Stimulated activated CD8-positive, alpha-beta memory T cell treated with anti-CD3 and anti-CD28 coated beads, Interleukin-15, amount 100 ng/mL, for 24 hours (primary cell): ENCODE results near the gene CFAP77.
"Not testable (repeated sequence)": the region's sequence is repeated elsewhere in the genome, so short reads cannot be mapped to it uniquely, and the experiment has no call there.

ENCODE experiments used
- DNase-seq: peaks from one replicate; pipeline ENCODE4 v3.0.0-alpha.2; 2020; ENCODE audit warnings: low read depth

Gene CFAP77

DNA sequence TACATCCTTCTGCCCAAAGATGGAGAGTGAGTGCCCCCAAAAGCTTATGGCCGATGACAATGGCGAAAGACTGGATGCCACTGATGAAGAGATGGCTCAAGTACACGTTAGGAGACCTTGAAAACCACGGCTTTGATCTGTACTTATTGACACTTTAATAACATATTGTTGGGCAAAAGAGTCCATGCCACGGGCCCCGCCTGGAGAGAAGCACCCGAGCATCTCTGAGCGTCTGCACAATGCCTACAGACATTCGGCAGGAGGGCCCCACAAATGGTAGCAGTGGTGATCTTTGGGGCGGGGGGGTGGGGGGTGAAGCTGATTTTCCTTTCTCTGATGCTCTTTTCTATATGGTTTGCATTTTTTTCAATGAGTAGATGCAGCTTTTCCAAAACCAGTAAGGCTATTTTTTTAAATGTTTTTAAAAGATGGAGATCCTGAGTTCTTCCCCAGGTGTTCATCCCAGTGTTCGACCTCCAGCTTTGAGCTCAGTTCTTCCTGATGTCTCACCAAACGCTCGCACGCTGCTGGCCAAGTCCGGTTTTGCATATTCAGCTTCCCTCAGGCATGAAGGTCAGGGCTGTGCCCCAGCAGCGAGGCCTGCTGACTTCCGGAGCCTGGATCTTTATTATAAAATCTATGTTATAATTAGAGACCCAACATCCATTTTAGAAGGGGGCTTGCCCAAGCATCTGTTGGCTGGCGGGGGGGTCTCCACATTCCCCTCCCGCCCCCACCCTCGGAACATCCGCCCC, 138.1 kb downstream of the CFAP77 start:
- no peak for DNase-seq

DNA sequence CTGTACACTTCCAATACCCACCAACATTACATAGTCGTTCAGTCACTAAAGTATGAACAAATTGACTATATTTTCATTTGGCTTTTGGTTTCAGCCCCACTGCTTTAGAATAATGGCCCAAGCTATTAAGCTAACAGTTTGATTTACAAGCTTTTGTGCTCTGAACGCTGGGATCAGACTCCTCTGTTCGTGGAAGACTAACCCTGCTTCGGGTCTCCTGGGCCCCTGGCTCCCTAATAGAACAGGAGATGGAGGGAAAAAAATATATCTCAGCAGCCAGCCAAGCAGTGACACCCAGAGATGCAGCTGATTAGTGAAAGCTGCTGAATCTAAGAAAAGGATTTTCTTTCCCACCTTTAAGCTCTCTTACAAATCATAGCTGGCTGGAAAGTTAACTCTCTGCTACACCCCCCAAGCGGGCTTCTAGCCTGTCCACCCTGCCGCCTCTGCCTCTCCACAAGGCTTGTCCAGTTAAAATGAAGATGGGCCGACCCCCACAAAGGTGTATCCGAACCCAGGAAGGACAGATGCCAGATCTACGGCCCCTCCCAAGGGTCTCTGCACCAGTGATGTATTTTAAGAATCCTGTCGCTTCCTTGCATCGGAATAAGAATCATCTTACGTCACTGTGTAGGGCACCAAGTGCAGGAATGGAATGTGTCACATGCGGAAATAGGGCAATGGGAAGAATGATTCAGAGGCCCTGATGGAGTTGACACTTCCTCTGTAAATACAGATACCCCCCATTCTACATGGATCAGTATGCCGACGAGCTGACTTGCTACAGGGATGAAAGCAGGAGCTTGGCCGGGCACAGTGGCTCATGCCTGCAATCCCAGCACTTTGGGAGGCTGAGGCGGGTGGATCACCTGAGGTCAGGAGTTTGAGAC, 139.0 kb downstream of the CFAP77 start:
- no peak for DNase-seq

DNA sequence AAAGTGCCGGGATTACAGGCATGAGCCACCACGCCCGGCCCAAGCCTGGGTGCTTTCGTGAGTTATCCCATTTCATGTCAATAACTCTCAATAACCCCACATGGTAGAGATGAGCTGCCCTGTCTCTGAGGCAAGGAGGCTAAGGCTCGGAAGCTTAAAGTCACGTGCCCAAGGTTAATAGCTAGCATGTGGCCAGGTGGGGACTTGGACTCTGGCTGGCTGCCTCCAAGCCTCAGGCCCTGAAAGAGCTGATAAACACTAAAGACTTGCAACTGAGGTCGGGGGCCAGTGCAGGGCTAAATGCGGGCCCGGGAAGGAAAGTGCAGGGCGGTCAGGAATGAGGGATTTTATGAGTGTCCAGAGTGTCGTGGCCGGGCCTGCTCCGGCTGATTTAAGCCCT, 141.5 kb downstream of the CFAP77 start:
- no peak for DNase-seq

DNA sequence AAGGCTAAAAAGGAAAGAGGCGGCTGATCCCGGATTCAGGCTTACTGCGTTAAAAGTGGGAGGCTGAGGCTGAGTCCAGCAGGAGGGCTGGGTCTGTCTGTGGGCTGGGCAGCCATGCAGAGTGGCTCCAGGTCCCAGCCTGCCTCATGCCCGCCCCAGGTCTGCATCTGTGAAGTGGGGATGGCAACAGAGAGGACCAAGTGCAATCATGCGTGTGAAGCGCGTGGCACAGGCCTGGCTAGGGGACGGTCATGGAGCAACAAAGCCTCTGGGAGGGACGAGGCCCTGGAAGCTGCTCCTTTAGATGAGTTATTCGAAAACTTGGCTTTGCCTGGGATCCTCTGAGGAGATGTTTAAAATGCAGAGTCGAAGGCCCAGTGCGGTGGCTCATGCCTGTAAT, 142.0 kb downstream of the CFAP77 start:
- DNase-seq, result no peak

DNA sequence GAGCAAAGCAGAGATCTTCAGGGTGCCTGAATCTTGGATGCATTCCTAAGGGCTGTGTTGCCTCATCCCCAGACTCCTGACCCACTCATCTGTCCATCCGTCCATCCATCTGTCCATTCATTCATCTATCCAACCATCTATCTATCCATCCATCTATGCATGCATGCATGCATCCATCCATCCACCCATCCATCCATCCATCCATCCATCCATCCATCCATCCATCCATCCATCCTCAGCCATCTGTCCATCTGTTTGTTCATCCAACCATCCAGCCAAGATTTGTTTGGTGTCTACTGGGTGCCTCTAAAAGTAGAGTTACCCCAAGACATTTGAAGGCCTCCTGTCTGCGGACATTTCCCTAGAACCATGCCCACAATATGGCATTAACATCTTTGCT, 144.7 kb downstream of the CFAP77 start:
- DNase-seq, result no peak

DNA sequence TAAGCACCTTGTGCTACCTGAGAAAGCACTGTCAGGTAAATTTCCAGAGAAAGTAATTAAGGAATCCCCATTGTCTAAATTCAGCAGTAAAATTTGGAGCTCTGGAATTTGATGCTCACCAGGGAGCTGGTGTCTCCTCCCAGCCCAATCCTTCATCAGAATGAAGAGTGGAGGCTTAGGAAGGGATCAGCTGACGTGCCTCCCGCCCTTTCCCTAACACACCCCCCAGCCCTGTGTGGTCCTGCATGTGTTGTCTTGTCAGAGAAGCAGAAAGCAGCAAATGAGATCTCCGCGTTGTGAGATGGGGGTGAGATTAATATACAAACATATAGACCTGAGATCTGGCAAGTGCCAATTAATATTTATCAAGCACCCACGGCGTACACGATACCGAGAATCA, 145.5 kb downstream of the CFAP77 start:
- DNase-seq, result no peak

DNA sequence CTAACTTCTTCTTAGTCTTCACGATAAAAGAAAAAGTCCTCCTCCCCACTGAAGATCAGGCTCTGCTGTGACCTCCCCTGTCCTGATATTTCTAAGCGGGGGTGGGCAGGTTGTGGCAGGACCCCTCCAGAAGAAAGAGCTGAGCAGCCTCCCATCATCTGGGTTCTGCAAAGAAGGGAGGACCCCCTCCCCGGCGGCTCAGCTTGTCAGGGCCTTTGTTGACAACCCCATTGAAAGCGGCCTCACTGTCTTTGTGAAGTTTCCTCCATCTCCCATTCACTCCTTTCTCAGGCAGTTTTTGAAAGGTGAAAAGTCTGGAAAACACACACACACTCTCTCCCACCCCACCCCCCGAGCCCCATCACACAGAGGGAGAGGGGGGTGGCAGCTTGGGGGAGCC, 146.2 kb downstream of the CFAP77 start:
- no peak for DNase-seq

DNA sequence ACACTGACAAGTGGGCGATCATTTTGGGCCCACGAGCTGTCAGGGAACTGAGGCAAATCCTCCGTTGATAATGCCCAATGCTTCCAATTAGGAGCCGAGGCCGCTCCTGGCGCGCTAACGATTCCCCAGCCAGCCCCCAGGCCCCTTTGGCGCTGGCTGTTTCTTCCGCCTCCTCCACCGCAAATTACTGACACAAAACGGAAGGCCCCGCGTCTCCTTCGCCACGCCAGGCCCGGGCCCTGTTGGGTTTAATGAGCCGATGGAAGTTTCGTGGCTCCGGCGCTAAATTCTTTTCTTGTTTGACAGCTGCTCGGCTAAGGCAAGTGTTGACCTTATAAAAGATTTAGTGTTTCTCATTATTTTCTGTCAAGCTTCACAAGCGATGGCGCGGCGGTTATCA, 146.7 kb downstream of the CFAP77 start:
- no peak for DNase-seq

DNA sequence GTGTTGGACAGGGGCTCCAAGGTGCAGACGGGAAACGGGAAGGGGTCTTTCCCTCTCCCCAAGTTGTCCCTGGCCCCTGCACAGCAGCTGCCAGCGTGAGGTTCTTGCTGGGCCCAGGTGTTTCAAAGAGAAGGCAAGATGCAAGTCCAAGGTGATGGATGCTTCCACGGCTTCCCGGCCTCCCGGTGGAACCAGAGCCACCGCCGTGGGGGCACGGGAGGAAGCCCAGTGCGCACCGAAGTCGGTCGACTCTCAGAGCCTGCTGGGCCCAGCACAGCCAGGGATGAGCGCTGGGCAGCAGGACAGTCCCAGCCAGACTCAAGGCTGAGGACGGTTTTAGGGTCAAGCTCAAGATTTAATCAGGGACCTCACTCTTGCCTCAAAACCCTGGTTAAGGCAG, 147.1 kb downstream of the CFAP77 start:
- no peak for DNase-seq

DNA sequence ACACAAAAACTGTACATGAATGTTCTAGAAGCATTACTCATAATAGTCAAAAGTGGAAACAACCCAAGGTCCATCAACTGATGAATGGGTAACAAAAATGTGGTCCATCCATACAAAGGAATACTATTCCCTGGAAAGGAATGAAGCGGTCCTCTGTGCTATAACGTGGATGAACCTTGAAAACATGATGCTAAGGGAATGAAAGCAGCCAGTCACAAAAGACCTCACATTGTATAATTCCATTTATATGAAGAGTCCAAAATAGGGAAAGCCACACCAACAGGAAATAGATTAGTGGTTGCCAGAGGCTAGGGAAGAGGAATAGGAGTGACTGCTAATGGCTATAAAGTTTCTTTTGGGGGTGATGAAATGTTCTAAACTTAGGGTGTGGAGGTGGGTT, 149.7 kb downstream of the CFAP77 start:
- DNase-seq, result no peak

DNA sequence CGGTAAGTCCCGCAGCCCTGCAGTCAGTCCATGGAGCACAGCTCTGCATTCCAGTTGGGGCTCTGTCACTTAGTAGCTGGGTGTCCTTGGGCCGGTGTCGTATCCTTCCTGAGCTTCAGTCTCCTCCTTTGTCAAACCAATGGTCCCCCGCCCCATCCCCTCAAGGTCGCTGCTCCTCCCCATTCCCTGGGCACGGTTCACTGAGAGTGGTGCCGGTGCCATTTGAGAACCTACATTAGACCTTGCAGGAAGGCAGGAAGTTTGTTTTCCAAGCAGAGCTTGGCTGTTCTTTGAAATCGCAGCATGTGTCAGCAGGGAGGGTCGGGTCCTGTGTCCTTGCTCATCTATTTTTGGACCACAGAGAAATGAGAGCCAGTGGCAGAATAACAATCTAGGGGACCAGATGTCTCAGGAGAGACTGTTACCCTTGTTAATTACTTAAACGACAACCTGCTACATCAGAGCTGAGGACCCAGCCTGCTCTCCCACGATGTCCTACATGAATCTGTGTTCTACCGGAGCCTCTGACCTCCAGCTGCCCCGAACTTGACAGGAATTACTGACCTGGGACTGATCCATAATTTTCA, 150.7 kb downstream of the CFAP77 start:
- no peak for DNase-seq

DNA sequence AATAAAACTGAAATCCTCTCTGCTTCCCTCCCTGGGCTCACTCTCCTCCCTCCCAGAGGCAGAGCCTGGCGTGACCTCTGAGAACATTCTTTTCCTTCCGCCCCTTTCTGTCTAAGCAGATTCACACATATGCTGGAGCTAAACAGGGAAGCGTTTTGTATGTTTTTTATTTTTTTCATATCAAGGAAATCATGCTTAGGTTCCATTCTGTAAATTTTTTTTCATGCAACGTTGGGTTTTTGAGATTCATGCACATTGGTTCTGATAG, 152.2 kb downstream of the CFAP77 start:
- no peak for DNase-seq

DNA sequence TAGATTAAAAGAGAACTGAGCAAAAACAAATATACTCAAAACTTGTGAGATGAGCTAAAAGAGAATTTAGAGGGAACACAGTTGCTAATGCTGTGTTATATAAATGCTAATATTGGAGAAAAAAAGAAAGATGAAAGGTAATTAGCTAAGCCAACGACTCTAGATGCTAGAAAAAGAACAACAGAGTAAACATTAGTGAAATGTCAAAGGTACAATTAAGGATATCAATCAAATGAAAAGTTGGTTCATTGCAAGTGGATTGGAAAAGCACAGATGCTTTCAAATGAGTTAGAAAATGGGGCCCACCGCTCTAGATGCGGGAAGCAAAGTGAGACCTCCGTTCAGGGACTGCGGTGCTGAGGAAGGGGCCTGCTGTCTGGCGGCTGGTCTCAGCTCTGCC, 154.5 kb downstream of the CFAP77 start:
- no peak for DNase-seq

DNA sequence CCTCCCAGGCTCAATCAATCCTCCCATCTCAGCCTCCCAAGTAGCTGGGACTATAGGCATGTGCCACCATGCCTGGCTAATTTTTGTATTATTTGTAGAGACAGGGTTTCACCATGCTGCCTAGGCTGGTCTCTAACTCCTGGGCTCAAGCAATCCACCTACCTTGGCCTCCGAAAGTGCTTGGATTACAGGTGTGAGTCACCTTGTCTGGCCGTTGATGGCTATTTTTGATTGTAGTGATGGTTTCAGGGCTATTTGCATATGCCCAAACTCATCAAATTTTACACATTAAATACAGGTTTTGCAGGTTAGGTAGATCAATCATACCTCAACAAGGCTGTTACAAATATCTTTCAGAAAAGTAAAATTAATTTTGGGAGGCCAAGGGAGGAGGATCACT, 158.8 kb downstream of the CFAP77 start:
- DNase-seq, result not testable (repeated sequence)

DNA sequence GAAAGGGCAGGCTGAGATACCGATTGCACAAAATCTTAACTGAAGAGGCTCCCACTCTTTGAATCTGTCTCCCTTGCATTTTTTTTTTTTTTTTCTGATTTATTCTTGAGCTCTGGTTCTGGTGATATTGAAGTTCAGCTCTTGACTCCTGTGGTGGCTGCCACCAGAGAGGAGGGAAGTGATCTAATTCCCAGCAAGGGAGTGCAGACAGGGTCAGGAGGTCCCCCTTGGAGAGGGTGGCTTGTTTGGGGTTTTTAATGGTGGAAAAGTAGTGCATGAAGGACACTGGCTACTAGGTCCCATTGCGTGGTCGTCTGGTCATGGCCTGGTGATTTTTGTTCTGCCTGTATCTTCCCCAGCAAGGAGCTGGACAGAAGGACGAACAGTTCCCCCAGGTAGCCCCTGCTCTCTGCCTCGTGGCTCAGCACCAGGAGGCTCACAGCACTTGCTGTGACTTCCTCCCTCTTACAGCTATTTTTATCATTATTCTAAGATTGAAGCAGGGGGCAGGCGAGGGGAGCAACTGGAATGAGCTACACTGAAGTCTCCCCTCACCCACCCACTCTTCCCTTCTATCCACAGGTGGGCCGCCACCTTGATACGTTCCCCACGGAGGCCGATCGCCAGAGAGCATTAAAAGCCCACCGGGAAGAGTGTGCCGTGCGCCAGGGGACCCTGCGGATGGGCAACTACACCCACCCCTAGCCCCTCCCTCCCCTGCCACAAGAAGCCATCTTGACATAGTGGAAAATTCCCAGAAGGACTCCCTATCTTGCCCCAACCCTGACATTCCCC, 162.0 kb downstream of the CFAP77 start:
- no peak for DNase-seq

DNA sequence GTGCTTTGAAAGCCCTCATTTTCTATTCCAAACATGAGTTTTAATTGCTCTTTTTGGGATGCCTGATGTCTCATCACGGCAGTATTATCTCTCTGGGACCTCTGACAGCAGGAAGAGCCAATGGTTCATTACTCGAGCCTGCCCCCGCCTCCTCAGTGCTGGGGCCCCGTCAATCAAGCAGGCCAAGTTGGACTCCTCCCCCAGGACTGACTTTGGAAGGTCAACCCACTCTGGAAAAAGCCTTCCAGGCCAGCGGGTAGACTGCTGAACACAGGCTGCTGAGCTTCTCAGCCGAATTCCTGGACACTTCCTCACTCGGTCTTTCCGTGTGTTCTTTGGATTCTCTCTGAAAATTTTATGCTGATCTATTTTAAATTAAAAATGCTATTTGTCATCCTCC, 162.9 kb downstream of the CFAP77 start:
- DNase-seq, result no peak

DNA sequence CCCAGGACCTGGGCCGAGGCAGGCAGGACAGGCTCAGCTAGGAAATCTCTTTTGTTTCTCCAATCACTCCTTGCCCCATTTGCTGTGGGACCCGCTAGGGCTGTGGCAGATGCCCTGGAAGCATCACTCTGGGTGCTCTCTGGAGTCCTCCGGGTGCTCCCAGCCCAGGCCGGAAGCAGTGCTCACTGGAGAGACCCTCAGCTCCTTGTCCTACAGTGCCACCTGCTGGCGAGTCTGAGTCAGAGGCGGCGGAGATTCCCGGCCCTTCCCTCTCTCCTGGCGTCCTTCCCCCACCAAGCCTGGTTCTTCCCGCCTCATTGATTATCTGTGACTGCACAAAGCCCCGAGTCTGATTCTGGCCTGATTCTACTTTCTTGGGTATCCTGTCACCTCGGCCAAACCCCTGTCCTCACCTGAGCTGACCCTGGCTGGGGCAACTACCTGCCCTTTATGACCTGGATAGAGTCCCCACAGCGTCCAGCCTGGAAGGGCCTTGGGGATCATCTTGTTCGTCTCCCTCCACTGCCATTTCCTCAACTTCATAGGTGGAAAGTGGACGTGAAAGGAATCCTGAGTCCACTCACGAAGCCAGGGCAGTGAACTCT, 165.1 kb downstream of the CFAP77 start:
- DNase-seq, result no peak

DNA sequence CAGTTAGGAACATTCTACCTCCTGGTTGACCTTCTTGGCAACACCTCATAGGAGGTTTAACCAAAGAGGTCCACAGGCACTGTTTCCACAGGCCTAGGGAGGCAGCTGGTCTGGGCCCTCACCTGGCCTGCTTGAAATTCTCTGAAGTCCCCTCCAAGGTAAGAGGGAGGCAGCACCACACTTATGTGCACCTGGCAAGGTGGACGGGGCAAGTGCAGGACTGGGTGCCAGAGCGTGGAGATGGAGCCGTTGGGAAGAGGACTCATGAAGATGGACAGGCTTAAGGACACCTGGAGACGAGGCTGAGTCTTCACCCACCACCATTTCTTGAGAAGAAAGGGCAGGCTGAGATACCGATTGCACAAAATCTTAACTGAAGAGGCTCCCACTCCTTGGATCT, 165.8 kb downstream of the CFAP77 start:
- no peak for DNase-seq

DNA sequence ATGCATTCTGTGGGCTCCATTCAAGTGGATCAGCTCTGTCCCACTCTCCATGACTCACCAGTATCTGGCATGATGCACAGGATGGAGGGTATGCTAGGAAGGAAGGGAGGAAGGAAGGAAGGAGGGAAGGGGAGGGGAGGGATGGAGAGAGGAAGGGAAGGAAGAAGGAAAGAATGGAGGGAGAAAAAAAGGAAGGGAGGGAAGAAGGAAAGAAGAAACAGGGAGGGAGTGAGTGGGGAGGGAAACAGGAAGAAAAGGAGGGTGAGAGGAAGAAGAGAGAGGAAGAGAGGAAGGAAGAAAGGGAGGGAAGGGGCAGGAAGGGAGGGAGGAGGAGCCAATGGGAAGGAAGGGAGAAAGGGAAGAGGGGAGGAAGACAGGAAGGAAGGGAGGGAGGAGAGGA, 167.1 kb downstream of the CFAP77 start:
- no peak for DNase-seq

DNA sequence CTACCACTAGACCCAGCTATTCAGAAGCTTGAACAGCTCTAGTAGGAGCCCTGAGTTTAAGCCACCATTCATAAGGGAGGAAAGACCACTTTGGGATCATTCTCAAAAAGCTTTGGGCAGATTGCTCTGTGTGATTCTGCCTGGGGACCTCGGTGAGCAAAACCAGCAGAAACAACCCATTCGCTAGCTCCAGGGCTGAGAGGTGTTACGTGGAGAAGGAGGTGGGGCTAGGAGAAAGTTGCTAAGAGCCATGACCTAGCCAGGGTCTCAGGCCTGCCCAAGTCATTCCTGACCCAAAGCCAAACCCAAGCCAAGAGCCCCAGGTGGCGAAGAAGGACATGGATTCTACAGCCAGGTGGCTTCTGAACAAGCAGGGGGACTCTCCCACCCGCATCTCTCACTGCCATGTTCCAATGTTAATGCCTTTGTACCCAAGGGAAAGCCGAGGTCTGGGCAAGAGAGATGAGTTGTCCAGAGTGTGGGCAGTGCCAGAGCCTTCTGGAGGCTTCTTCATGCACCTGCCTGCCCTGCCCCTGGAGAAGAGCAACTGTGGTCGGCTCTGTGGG, 168.4 kb downstream of the CFAP77 start:
- DNase-seq, result no peak

DNA sequence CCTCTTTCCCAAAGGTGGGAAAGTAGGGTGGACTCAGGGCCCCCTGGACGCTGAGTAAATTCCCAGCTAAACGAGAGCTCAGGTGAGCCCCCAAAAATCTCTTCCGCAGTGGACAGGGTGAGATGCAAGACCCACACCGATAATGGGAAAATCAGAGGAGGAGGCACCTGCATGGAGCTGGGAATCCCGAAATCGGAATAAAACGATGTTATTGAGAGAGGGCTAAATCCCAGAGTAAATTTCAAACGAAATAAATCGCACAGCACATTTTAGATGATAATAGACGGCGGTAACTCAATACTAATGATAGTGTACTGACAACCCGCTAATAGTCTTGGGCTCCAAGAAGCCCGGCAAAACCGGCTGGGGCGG, 169.4 kb downstream of the CFAP77 start:
- no peak for DNase-seq

DNA sequence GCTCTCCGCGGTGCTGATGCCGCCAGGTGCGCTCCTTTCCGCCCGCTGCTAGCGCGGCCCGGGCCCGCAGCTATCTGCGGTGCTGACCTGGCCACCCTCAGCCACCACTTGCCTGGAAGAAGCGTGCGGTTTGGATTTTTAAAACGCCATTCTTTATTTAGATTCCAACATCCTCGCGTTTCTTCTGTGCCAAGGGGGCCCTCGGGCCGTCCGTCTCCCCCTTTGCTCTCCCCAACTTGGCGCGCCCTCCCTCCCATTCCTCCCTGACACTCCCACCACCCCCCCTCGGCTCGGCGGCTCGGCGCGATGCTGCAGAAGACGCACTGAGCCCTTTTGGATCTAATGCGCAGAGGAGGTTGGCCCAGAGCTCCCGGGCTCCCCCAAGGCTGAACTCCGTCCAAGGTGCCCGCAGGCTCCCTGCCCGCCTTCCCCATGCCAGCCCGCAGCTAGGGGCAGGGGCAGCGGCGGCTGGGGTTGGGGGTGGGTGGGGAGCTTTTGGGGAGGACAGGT, 172.3 kb downstream of the CFAP77 start, which contains the start of gene BARHL1:
Gene BARHL1 (plus strand): TSS at position 331 of the 510 bp plus-strand sequence. CDS start 192 bp downstream, outside the sequence.
- no peak for DNase-seq
